B cell (primary cell): ENCODE measurements around the gene PRDM15. TPM values are rescaled to one million over a fixed set of nuclear protein-coding genes. Genes with fewer than 3 reads are reported as not detected.

ENCODE experiments used
- ATAC-seq: fragments of 200-7000 bp; cut with Tn5 transposase; one replicate; pipeline ENCODE4 v1.10.0; 2021; ENCODE audit warnings: low read depth, mild to moderate bottlenecking, moderate number of reproducible peaks, moderate library complexity
- CTCF ChIA-PET: fragments of 350-600 bp; sonication (Branson Sonifier 250); formaldehyde crosslinking; loops from one replicate; lab custom pipeline; 2021; ENCODE audit warnings: antibody characterized with exemption, inconsistent platforms; lab: Charles Lee
- POLR2A ChIA-PET: fragments of 350-600 bp; sonication (Branson Sonifier 250); formaldehyde crosslinking; loops from one replicate; lab custom pipeline; 2021; ENCODE audit warnings: antibody characterized with exemption; lab: Charles Lee
- DNase-seq: peaks from one replicate; pipeline ENCODE4 v3.0.0; 2013
- H2AFZ ChIP-seq: 2 replicates; pipeline ENCODE4 v1.6.1; 2012; ENCODE audit warnings: mild to moderate bottlenecking, low read depth, low read length; ENCODE audit not compliant: insufficient read depth, poor library complexity, severe bottlenecking
- H3K27ac ChIP-seq, 2 donors: 1 replicate in 1 of 2; 2 replicates in 1 of 2; pipeline ENCODE4 v1.5.1; 2012 to 2013; ENCODE audit warnings: low read length in 2 of 2, mild to moderate bottlenecking in 2 of 2, moderate library complexity in 1 of 2
- H3K27me3 ChIP-seq, 4 experiments: fragments of 200-600 bp in 1 of 4; sonication (generic) in 1 of 4; replicated peaks in 1 of 4; 1 replicate in 2 of 4; 2 replicates in 2 of 4; pipeline versions ENCODE4 v1.6.1 to v1.7.0; 2013 to 2016; ENCODE audit warnings: low read length in 3 of 4, mild to moderate bottlenecking in 2 of 4, mixed read lengths in 1 of 4, moderate library complexity in 1 of 4; ENCODE audit not compliant: insufficient read depth in 4 of 4, control insufficient read depth in 3 of 4; ENCODE audit errors: control extremely low read depth in 1 of 4
- H3K36me3 ChIP-seq, 2 experiments: replicated peaks in 1 of 2; 1 replicate in 1 of 2; 2 replicates in 1 of 2; pipeline versions ENCODE4 v1.6.1 to v1.7.1; 2013; ENCODE audit warnings: low read length in 1 of 2; ENCODE audit not compliant: insufficient read depth in 2 of 2, control insufficient read depth in 1 of 2; ENCODE audit errors: control extremely low read depth in 1 of 2, extremely low read depth in 1 of 2
- H3K4me1 ChIP-seq, 2 donors: fragments of 200-600 bp in 1 of 2; sonication (generic) in 1 of 2; 1 replicate in 1 of 2; 2 replicates in 1 of 2; pipeline versions ENCODE4 v1.5.1 to v1.6.1; 2013 to 2017; ENCODE audit warnings: low read length in 2 of 2; ENCODE audit not compliant: control insufficient read depth in 2 of 2, insufficient read depth in 2 of 2
- H3K4me2 ChIP-seq: replicated peaks from 2 replicates; pipeline ENCODE3; 2012; ENCODE audit warnings: mild to moderate bottlenecking, low read depth, low read length; ENCODE audit not compliant: poor library complexity, severe bottlenecking
- H3K4me3 ChIP-seq, 5 experiments: fragments of 200-600 bp in 1 of 5; sonication (generic) in 1 of 5; 1 replicate in 3 of 5; 2 replicates in 2 of 5; pipeline versions ENCODE4 v1.5.1 to v1.7.0; 2011 to 2016; ENCODE audit warnings: low read length in 4 of 5, mild to moderate bottlenecking in 4 of 5, low read depth in 2 of 5, control low read depth in 1 of 5, moderate library complexity in 1 of 5; ENCODE audit not compliant: insufficient read depth in 1 of 5; ENCODE audit errors: control extremely low read depth in 1 of 5, extremely low read depth in 1 of 5
- H3K79me2 ChIP-seq: fragments of 200-600 bp; sonication (generic); one replicate; pipeline ENCODE4 v1.6.0; 2016; ENCODE audit warnings: low read length; ENCODE audit not compliant: control insufficient read depth, insufficient read depth
- H3K9ac ChIP-seq: fragments of 200-600 bp; sonication (generic); 2 replicates; pipeline ENCODE4 v1.6.1; 2017; ENCODE audit warnings: mild to moderate bottlenecking, low read length, moderate library complexity
- H3K9me3 ChIP-seq, 3 donors: one replicate each; pipeline versions ENCODE4 v1.6.1 to v1.7.1; 2013; ENCODE audit warnings: low read length in 2 of 3; ENCODE audit not compliant: control insufficient read depth in 2 of 3, insufficient read depth in 1 of 3; ENCODE audit errors: control extremely low read depth in 1 of 3
- H4K20me1 ChIP-seq: 2 replicates; pipeline ENCODE4 v1.6.0; 2012; ENCODE audit warnings: mild to moderate bottlenecking, low read length; ENCODE audit not compliant: insufficient read depth, control insufficient read depth, poor library complexity, severe bottlenecking
- H3K27ac Mint-ChIP-seq: one replicate; pipeline ENCODE4 v1.8.0; 2021; ENCODE audit warnings: mixed read lengths
- H3K27me3 Mint-ChIP-seq: one replicate; pipeline ENCODE4 v1.8.0; 2021; ENCODE audit warnings: mixed read lengths
- H3K4me1 Mint-ChIP-seq: one replicate; pipeline ENCODE4 v1.8.0; 2021; ENCODE audit warnings: mixed read lengths
- H3K4me3 Mint-ChIP-seq: one replicate; pipeline ENCODE4 v1.8.0; 2021; ENCODE audit warnings: mixed read lengths
- H3K9me3 Mint-ChIP-seq: one replicate; pipeline ENCODE4 v1.8.0; 2022; ENCODE audit warnings: mixed read lengths; ENCODE audit not compliant: insufficient read depth
- EZH2 ChIP-seq: IDR thresholded peaks from 2 replicates; pipeline ENCODE4 v1.6.1; 2012; ENCODE audit warnings: borderline replicate concordance, low read depth, mild to moderate bottlenecking, moderate library complexity, low read length; ENCODE audit not compliant: insufficient read depth, poor library complexity, severe bottlenecking
- WGBS: methylation state at CpG from one replicate; pipeline ENCODE4 v1.1.5; 2013; ENCODE audit warnings: missing lambda C conversion rate; ENCODE audit not compliant: insufficient coverage; 5-methylcytosine and 5-hydroxymethylcytosine counted together
- intact Hi-C: fragments of 100-400 bp; cut with micrococcal nuclease; formaldehyde crosslinking; loops from one replicate; pipeline ENCODE4 v1.10.0; 2022
- polyA plus RNA-seq: library from polyadenylated mRNA; depleted of rRNA; stranded (reverse); fragments of >200 nt; gene quantifications from 2 replicates; pipeline ENCODE4 v1.2.3, GENCODE V29; 2012
- total RNA-seq, 2 donors: library from RNA; stranded (reverse); fragments of 120-200 nt in 1 of 2; gene quantifications; 1 replicate in 1 of 2; 2 replicates in 1 of 2; pipeline versions ENCODE4 v1.2.3 to v1.2.4, GENCODE V29; 2013 to 2022
- TF ChIP-seq, protein P1 (sequence below): fragments of 200-600 bp; IDR thresholded peaks from one replicate; pipeline ENCODE4 v1.8.0; 2022; ENCODE audit warnings: antibody characterized with exemption, mild to moderate bottlenecking

Gene PRDM15
- total and polyA plus RNA-seq, 2 donors (not counting 1 experiment from before 2014, with no cell fraction given), result 21.3 to 29.2 TPM

GRCh38 chr21:41775149-41775472 lies 104.0 kb downstream of the PRDM15 start:
- DNase-seq, result no peak
- CTCF ChIA-PET, result no interaction called here
- Histone ChIP-seq H3K4me3 (no peak overlapping the region), H3K79me2 (no peaks in the 10 kb centered on the region), H3K36me3 (no peaks in the 10 kb centered on the region), H3K27ac (no peak overlapping the region), H3K4me2 (no peak overlapping the region), H4K20me1 (no peaks in the 10 kb centered on the region), H3K27me3 (peaks cover 0 to 60% (median 23%) of the 10 kb centered on the region in 4 experiments), H2AFZ (no peak overlapping the region), H3K9ac (no peak overlapping the region), H3K9me3 (no peaks in the 10 kb centered on the region), H3K4me1 (peaks cover 6 to 14% of the 10 kb centered on the region in 2 donors)
- no peaks in the 10 kb centered on the region for H3K9me3 Mint-ChIP-seq
- no peak for ATAC-seq
- intact Hi-C loops, result no loop called here
- 47% methylated on average over 3 of the region's 3 CpGs for WGBS
- POLR2A ChIA-PET, result no interaction called here
- peaks cover 4% of the 10 kb centered on the region for H3K4me1 Mint-ChIP-seq
- TF ChIP-seq, protein P1, sequence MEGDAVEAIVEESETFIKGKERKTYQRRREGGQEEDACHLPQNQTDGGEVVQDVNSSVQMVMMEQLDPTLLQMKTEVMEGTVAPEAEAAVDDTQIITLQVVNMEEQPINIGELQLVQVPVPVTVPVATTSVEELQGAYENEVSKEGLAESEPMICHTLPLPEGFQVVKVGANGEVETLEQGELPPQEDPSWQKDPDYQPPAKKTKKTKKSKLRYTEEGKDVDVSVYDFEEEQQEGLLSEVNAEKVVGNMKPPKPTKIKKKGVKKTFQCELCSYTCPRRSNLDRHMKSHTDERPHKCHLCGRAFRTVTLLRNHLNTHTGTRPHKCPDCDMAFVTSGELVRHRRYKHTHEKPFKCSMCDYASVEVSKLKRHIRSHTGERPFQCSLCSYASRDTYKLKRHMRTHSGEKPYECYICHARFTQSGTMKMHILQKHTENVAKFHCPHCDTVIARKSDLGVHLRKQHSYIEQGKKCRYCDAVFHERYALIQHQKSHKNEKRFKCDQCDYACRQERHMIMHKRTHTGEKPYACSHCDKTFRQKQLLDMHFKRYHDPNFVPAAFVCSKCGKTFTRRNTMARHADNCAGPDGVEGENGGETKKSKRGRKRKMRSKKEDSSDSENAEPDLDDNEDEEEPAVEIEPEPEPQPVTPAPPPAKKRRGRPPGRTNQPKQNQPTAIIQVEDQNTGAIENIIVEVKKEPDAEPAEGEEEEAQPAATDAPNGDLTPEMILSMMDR, result no peak
- no peak for TF ChIP-seq EZH2
- H3K4me3 Mint-ChIP-seq, result no peak overlapping the region
- no peak overlapping the region for H3K27ac Mint-ChIP-seq
- peaks cover 77% of the 10 kb centered on the region for H3K27me3 Mint-ChIP-seq

DNA sequence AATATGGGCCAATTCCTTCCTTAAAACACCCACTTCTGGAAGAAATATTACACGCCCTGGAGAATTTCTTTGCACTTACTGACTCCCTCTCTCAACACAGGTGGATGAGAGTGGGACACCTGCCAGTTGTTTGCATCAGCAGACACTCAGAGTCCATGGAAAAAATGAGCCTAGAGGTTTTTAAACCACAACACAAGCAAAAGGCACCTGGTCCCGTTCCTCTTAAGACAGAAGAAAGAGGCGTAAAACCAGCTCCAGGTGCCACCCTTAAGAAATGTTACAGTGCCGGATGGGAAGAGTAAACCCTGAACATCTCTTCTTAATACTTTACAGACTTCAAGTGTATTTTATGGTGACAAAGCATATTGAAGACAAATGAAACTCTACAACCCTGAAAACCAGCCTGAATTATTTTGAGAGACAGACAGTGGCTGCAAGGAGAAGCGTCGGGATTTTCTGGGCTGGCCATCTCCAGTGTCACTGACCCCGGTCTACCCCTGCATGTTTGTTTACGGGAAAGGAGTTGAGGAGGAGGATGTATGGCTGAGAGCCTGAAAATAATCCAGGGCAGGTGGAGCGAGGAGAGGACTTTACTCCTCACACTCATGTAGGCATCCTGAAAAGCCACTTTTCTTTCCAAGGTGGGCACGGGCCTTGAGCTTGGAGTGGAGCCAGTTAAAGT lies 104.5 kb downstream of the PRDM15 start:
- POLR2A ChIA-PET, result no interaction called here
- Histone ChIP-seq H3K4me3 (no peak overlapping the region), H3K9ac (no peak overlapping the region), H3K36me3 (no peaks in the 10 kb centered on the region), H3K27ac (no peak overlapping the region), H3K4me2 (no peak overlapping the region), H3K79me2 (no peaks in the 10 kb centered on the region), H2AFZ (no peak overlapping the region), H4K20me1 (no peaks in the 10 kb centered on the region), H3K4me1 (peaks cover 6 to 14% of the 10 kb centered on the region in 2 donors), H3K9me3 (peaks cover 0 to 1% (median 0%) of the 10 kb centered on the region in 3 donors), H3K27me3 (peaks cover 0 to 60% (median 21%) of the 10 kb centered on the region in 4 experiments)
- DNase-seq (no peak), ATAC-seq (no peak)
- CTCF ChIA-PET, result no interaction called here
- no peaks in the 10 kb centered on the region for H3K9me3 Mint-ChIP-seq
- WGBS, result 69% methylated on average over 5 of the region's 10 CpGs
- TF ChIP-seq, protein P1, result no peak
- TF ChIP-seq EZH2, result no peak
- H3K27ac Mint-ChIP-seq, result no peak overlapping the region
- no peak overlapping the region for H3K4me3 Mint-ChIP-seq
- H3K4me1 Mint-ChIP-seq, result peaks cover 5% of the 10 kb centered on the region
- intact Hi-C loops, result no loop called here
- H3K27me3 Mint-ChIP-seq, result peaks cover 79% of the 10 kb centered on the region
